Osteoblast (primary cell): ENCODE results near the gene RHEBL1. TPM values are rescaled to one million over a fixed set of nuclear protein-coding genes. Genes with fewer than 3 reads are reported as not detected.

Experiments
- DNase-seq: peaks from one replicate; pipeline ENCODE4 v3.0.0; 2011; ENCODE audit warnings: low spot score, mixed read lengths; ENCODE audit not compliant: insufficient read length; ENCODE audit errors: missing footprints
- H2AFZ ChIP-seq: 2 replicates; pipeline ENCODE4 v1.6.0; 2011; ENCODE audit warnings: mild to moderate bottlenecking, low read length
- H3K27ac ChIP-seq: 2 replicates; pipeline ENCODE4 v1.5.1; 2011; ENCODE audit warnings: mild to moderate bottlenecking, low read depth, low read length, moderate library complexity
- H3K27me3 ChIP-seq: 2 replicates; pipeline ENCODE4 v1.6.0; 2012; ENCODE audit warnings: mild to moderate bottlenecking, control low read depth, inconsistent platforms, low read length, moderate library complexity; ENCODE audit not compliant: insufficient read depth
- H3K36me3 ChIP-seq: 2 replicates; pipeline ENCODE4 v1.5.1; 2011; ENCODE audit warnings: mild to moderate bottlenecking, low read length, control low read depth, moderate library complexity; ENCODE audit not compliant: insufficient read depth
- H3K4me1 ChIP-seq: 2 replicates; pipeline ENCODE4 v1.5.1; 2011; ENCODE audit warnings: mild to moderate bottlenecking, low read length, control low read depth, moderate library complexity; ENCODE audit not compliant: insufficient read depth
- H3K4me2 ChIP-seq: 2 replicates; pipeline ENCODE4 v1.6.0; 2011; ENCODE audit warnings: mild to moderate bottlenecking, low read length; ENCODE audit not compliant: insufficient read depth
- H3K4me3 ChIP-seq: fragments of 200-600 bp; sonication (generic); 3 replicates; pipeline ENCODE4 v1.5.1; 2012; ENCODE audit warnings: mild to moderate bottlenecking, low read length, inconsistent platforms; ENCODE audit not compliant: insufficient read depth
- H3K79me2 ChIP-seq: 2 replicates; pipeline ENCODE4 v1.6.0; 2012; ENCODE audit warnings: mild to moderate bottlenecking, low read length, control low read depth, inconsistent platforms; ENCODE audit not compliant: insufficient read depth
- H3K9me3 ChIP-seq: 2 replicates; pipeline ENCODE4 v1.5.1; 2011; ENCODE audit warnings: low read depth, low read length, control low read depth
- H4K20me1 ChIP-seq: 2 replicates; pipeline ENCODE4 v1.6.0; 2012; ENCODE audit warnings: mild to moderate bottlenecking, low read length, control low read depth; ENCODE audit not compliant: insufficient read depth
- CTCF ChIP-seq: IDR thresholded peaks from 2 replicates; pipeline ENCODE4 v1.5.1; 2011; ENCODE audit warnings: mild to moderate bottlenecking, low read depth, low read length, moderate library complexity; ENCODE audit errors: extremely low read depth
- total RNA-seq: library from RNA; depleted of rRNA; stranded (reverse); fragments of >200 nt; gene quantifications from 2 replicates; pipeline ENCODE4 v1.2.3, GENCODE V29; 2012

Gene RHEBL1
- total RNA-seq, 1 donor = 0.72 TPM

- peak; percentile 91 for DNase-seq
- Histone ChIP-seq H2AFZ (no peak overlapping the region), H3K4me1 (peaks cover 47% of the 10 kb centered on the region), H3K9me3 (no peaks in the 10 kb centered on the region), H3K4me3 (peak overlapping the region; percentile 93), H3K27me3 (no peaks in the 10 kb centered on the region), H3K79me2 (peaks cover 72% of the 10 kb centered on the region), H4K20me1 (peaks cover 55% of the 10 kb centered on the region), H3K4me2 (peak overlapping the region; percentile 97), H3K36me3 (peaks cover 11% of the 10 kb centered on the region), H3K27ac (peak overlapping the region; percentile 89)
- TF ChIP-seq CTCF = no peak
These were observed 10.8 kb downstream of the RHEBL1 start for GRCh38 chr12:49059045-49059298.

- Histone ChIP-seq H3K4me2 (peak overlapping the region; percentile 97), H2AFZ (no peak overlapping the region), H3K9me3 (no peaks in the 10 kb centered on the region), H3K36me3 (peaks cover 16% of the 10 kb centered on the region), H3K27ac (peak overlapping the region; percentile 89), H3K79me2 (peaks cover 77% of the 10 kb centered on the region), H3K27me3 (no peaks in the 10 kb centered on the region), H3K4me1 (peaks cover 47% of the 10 kb centered on the region), H3K4me3 (peak overlapping the region; percentile 93), H4K20me1 (peaks cover 58% of the 10 kb centered on the region)
- TF ChIP-seq CTCF = no peak
- DNase-seq = peak; percentile 89
These were observed 11.3 kb downstream of the RHEBL1 start for GRCh38 chr12:49058366-49059044.

GRCh38 chr12:49057888-49058287 lies 11.9 kb downstream of the RHEBL1 start:
- peaks cover 62% of the 10 kb centered on the region for H4K20me1 ChIP-seq
- H3K4me3 ChIP-seq = peak overlapping the region; percentile 93
- H3K4me2 ChIP-seq = peak overlapping the region; percentile 97
- peaks cover 47% of the 10 kb centered on the region for H3K4me1 ChIP-seq
- H3K27me3 ChIP-seq = no peaks in the 10 kb centered on the region
- no peak for TF ChIP-seq CTCF
- no peaks in the 10 kb centered on the region for H3K9me3 ChIP-seq
- DNase-seq = peak; percentile 92
- H3K36me3 ChIP-seq = peaks cover 22% of the 10 kb centered on the region
- H3K27ac ChIP-seq = peak overlapping the region; percentile 26
- no peak overlapping the region for H2AFZ ChIP-seq
- peaks cover 83% of the 10 kb centered on the region for H3K79me2 ChIP-seq

- Histone ChIP-seq H2AFZ (no peak overlapping the region), H3K4me2 (peak overlapping the region; percentile 97), H4K20me1 (peaks cover 73% of the 10 kb centered on the region), H3K36me3 (peaks cover 39% of the 10 kb centered on the region), H3K27ac (peak overlapping the region; percentile 1), H3K27me3 (no peaks in the 10 kb centered on the region), H3K4me1 (peaks cover 41% of the 10 kb centered on the region), H3K9me3 (no peaks in the 10 kb centered on the region), H3K4me3 (peak overlapping the region; percentile 93), H3K79me2 (peaks cover 93% of the 10 kb centered on the region)
- no peak for TF ChIP-seq CTCF
- peak; percentile 97 for DNase-seq
These were observed 13.6 kb downstream of the RHEBL1 start for GRCh38 chr12:49055978-49056754.
